GM12878 (cell line): Measurements from ENCODE around the gene DDX49.

ENCODE experiments used
- BHLHE40 ChIP-seq, 2 experiments: fragments of 450-650 bp in 1 of 2; IDR thresholded peaks; 2 replicates each; pipeline ENCODE4 v1.6.1; 2011 to 2017; ENCODE audit warnings: low read depth in 2 of 2, borderline replicate concordance in 1 of 2, improper control_type of control experiment in 1 of 2, low read length in 1 of 2, mild to moderate bottlenecking in 1 of 2
- CTCF ChIP-seq, 3 experiments: IDR thresholded peaks in 2 of 3; conservative IDR thresholded peaks in 1 of 3; 2 replicates each; pipeline ENCODE4 v1.5.1; 2011; ENCODE audit warnings: low read depth in 3 of 3, low read length in 3 of 3, mild to moderate bottlenecking in 3 of 3, control low read depth in 2 of 3, moderate library complexity in 2 of 3, inconsistent platforms in 1 of 3, mixed read lengths in 1 of 3; ENCODE audit not compliant: control insufficient read depth in 2 of 3, insufficient read depth in 1 of 3; ENCODE audit errors: extremely low read depth in 1 of 3
- ELK1 ChIP-seq: IDR thresholded peaks from 2 replicates; pipeline ENCODE4 v1.6.1; 2012; ENCODE audit warnings: low read depth, low read length, improper control_type of control experiment
- EP300 ChIP-seq, 2 experiments: fragments of 150-350 bp in 1 of 2; IDR thresholded peaks; 2 replicates each; pipeline ENCODE4 v1.6.1; 2011 to 2012; ENCODE audit warnings: low read depth in 2 of 2, low read length in 2 of 2, borderline replicate concordance in 1 of 2, improper control_type of control experiment in 1 of 2, inconsistent platforms in 1 of 2; ENCODE audit not compliant: control insufficient read depth in 1 of 2
- ESRRA ChIP-seq: IDR thresholded peaks from 2 replicates; pipeline ENCODE4 v1.6.1; 2012; ENCODE audit warnings: mild to moderate bottlenecking, low read length, improper control_type of control experiment
- GABPA ChIP-seq: IDR thresholded peaks from 2 replicates; pipeline ENCODE4 v1.6.1; 2014; ENCODE audit warnings: antibody characterized with exemption, low read depth, mild to moderate bottlenecking, inconsistent platforms
- MYC ChIP-seq: IDR thresholded peaks from 2 replicates; pipeline ENCODE4 v1.6.1; 2011; ENCODE audit warnings: mild to moderate bottlenecking, low read length, moderate library complexity, inconsistent platforms; ENCODE audit not compliant: insufficient read depth, insufficient replicate concordance, insufficient read length, severe bottlenecking
- NFYA ChIP-seq: IDR thresholded peaks from 2 replicates; pipeline ENCODE4 v1.6.1; 2011; ENCODE audit warnings: low read depth, mild to moderate bottlenecking, low read length, improper control_type of control experiment, borderline replicate concordance
- SIN3A ChIP-seq: IDR thresholded peaks from 2 replicates; pipeline ENCODE4 v1.6.1; 2012; ENCODE audit warnings: low read depth, low read length, improper control_type of control experiment
- SP1 ChIP-seq: IDR thresholded peaks from one replicate; pipeline ENCODE4 v1.6.1; 2011; ENCODE audit warnings: low read depth, low read length

DNA sequence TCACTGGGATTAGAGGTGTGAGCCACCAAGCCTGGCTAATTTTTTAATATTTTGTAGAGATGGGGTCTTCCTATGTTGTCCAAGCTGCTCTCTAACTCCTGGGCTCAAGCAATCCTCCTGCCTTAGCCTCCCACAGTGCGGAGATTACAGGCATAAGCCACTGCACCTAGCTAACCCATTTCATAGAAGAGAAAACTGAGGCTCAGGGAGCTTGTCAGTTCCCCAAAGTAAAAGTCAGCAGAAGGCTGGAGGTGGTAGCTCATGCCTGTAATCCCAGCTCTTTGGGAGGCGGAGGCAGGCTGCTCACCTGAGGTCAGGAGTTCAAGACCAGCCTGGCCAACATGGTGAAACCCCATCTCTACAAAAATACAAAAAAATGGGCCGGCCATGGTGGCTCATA, 30.3 kb downstream of the DDX49 start:
- TF ChIP-seq ESRRA (no peak), EP300 (IDR thresholded peaks at IDR 0.05; ENCODE audit: borderline replicate concordance in 1 of 2, control insufficient read depth in 1 of 2, low read depth in 2 of 2, low read length in 2 of 2) (no peak), CTCF (IDR thresholded peaks at IDR 0.05 in 2 of 3, conservative IDR thresholded peaks at IDR 0.05 in 1 of 3; ENCODE audit: control insufficient read depth in 2 of 3, extremely low read depth in 1 of 3, insufficient read depth in 1 of 3, low read depth in 3 of 3, low read length in 3 of 3) (no peak), ELK1 (no peak), NFYA (no peak), BHLHE40 (IDR thresholded peaks at IDR 0.05; ENCODE audit: borderline replicate concordance in 1 of 2, low read depth in 2 of 2, low read length in 1 of 2) (no peak), GABPA (no peak), MYC (no peak), SIN3A (no peak), SP1 (no peak)
